IMR-90 (cell line): ENCODE results near the gene HAUS7. TPM values are rescaled to one million over a fixed set of nuclear protein-coding genes. Genes with fewer than 3 reads are reported as not detected.
A peak's percentile ranks its signal among the peaks of the same experiment; 100 is the strongest.

Experiments
- ATAC-seq: fragments of 200-7000 bp; cut with Tn5 transposase; 2 replicates; pipeline ENCODE4 v1.9.1; 2020; ENCODE audit warnings: low read depth, mild to moderate bottlenecking, moderate library complexity
- BruUV-seq: library from RNA; stranded (reverse); fragments of 400-500 nt; replicated peaks from 2 replicates; lab custom pipeline; 2021; lab: Mats Ljungman, UMichigan
- CTCF ChIA-PET: fragments of 300-600 bp; formaldehyde crosslinking; extraction: SDS; loops from one replicate; lab custom pipeline; 2021; ENCODE audit warnings: antibody characterized with exemption; lab: Yijun Ruan, JAX
- POLR2A ChIA-PET: fragments of 300-600 bp; sonication (Branson Sonifier 250); formaldehyde crosslinking; loops from one replicate; lab custom pipeline; 2022; ENCODE audit warnings: antibody characterized with exemption; ENCODE audit not compliant: unreplicated experiment; lab: Charles Lee
- DNase-seq: peaks from one replicate; pipeline ENCODE4 v3.0.0; 2013
- H2AFZ ChIP-seq: replicated peaks from 2 replicates; pipeline ENCODE3; 2013; ENCODE audit warnings: low read length, mild to moderate bottlenecking; ENCODE audit not compliant: poor library complexity
- H2AK5ac ChIP-seq: 2 replicates; pipeline ENCODE4 v1.6.1; 2013; ENCODE audit warnings: low read depth, low read length, inconsistent platforms
- H2AK9ac ChIP-seq: replicated peaks from 2 replicates; pipeline ENCODE3; 2013; ENCODE audit warnings: mild to moderate bottlenecking, low read depth, low read length, moderate library complexity; ENCODE audit not compliant: poor library complexity
- H2BK120ac ChIP-seq: 2 replicates; pipeline ENCODE4 v1.6.1; 2013; ENCODE audit warnings: low read depth, low read length, inconsistent platforms
- H2BK15ac ChIP-seq: 3 replicates; pipeline ENCODE4 v1.6.1; 2013; ENCODE audit warnings: low read depth, low read length, inconsistent platforms
- H2BK20ac ChIP-seq: 2 replicates; pipeline ENCODE4 v1.6.1; 2013; ENCODE audit warnings: low read depth, mild to moderate bottlenecking, inconsistent platforms, low read length, moderate library complexity
- H2BK5ac ChIP-seq: 2 replicates; pipeline ENCODE4 v1.6.1; 2013; ENCODE audit warnings: mild to moderate bottlenecking, low read depth, low read length, inconsistent platforms; ENCODE audit not compliant: poor library complexity, severe bottlenecking
- H3K14ac ChIP-seq: replicated peaks from 2 replicates; pipeline ENCODE4 v1.6.1; 2013; ENCODE audit warnings: low read depth, low read length, inconsistent platforms
- H3K18ac ChIP-seq: 2 replicates; pipeline ENCODE4 v1.6.1; 2013; ENCODE audit warnings: low read depth, low read length, control low read depth
- H3K23ac ChIP-seq: 2 replicates; pipeline ENCODE4 v1.6.1; 2013; ENCODE audit warnings: low read depth, low read length, inconsistent platforms
- H3K27ac ChIP-seq: 2 replicates; pipeline ENCODE4 v1.5.1; 2013; ENCODE audit warnings: mild to moderate bottlenecking, control low read depth, low read length; ENCODE audit not compliant: insufficient read depth
- H3K27me3 ChIP-seq: 2 replicates; pipeline ENCODE4 v1.6.1; 2013; ENCODE audit warnings: low read length; ENCODE audit not compliant: control insufficient read depth, insufficient read depth
- H3K36me3 ChIP-seq: 2 replicates; pipeline ENCODE4 v1.6.1; 2013; ENCODE audit warnings: low read length, mixed read lengths; ENCODE audit not compliant: control insufficient read depth, insufficient read depth
- H3K4ac ChIP-seq: 2 replicates; pipeline ENCODE4 v1.6.1; 2013; ENCODE audit warnings: low read depth, low read length, inconsistent platforms
- H3K4me1 ChIP-seq: 2 replicates; pipeline ENCODE4 v1.6.1; 2013; ENCODE audit warnings: low read length, mixed read lengths; ENCODE audit not compliant: control insufficient read depth, insufficient read depth
- H3K4me2 ChIP-seq: 2 replicates; pipeline ENCODE4 v1.6.1; 2013; ENCODE audit warnings: low read depth, mild to moderate bottlenecking, control low read depth, low read length, moderate library complexity
- H3K4me3 ChIP-seq: 2 replicates; pipeline ENCODE4 v1.5.1; 2013; ENCODE audit warnings: low read depth, mild to moderate bottlenecking, control low read depth, low read length, moderate library complexity; ENCODE audit not compliant: insufficient read depth
- H3K56ac ChIP-seq: 2 replicates; pipeline ENCODE4 v1.6.1; 2013; ENCODE audit warnings: low read length, inconsistent platforms; ENCODE audit not compliant: insufficient read depth; ENCODE audit errors: extremely low read depth
- H3K79me1 ChIP-seq, 2 experiments: 2 replicates each; pipeline ENCODE4 v1.6.1; 2013; ENCODE audit warnings: low read length in 2 of 2, inconsistent platforms in 1 of 2, low read depth in 1 of 2
- H3K9ac ChIP-seq: 2 replicates; pipeline ENCODE4 v1.6.1; 2013; ENCODE audit warnings: low read depth, low read length, control low read depth
- H3K9me1 ChIP-seq: 2 replicates; pipeline ENCODE4 v1.6.1; 2013; ENCODE audit warnings: low read length, inconsistent platforms; ENCODE audit not compliant: insufficient read depth
- H3K9me3 ChIP-seq: 2 replicates; pipeline ENCODE4 v1.6.1; 2013; ENCODE audit warnings: low read length; ENCODE audit not compliant: control insufficient read depth, insufficient read depth
- H4K20me1 ChIP-seq: 2 replicates; pipeline ENCODE4 v1.6.1; 2013; ENCODE audit warnings: low read length, inconsistent platforms; ENCODE audit not compliant: insufficient read depth
- H4K5ac ChIP-seq: 2 replicates; pipeline ENCODE4 v1.6.1; 2013; ENCODE audit warnings: mild to moderate bottlenecking, low read depth, low read length, control low read depth
- H4K8ac ChIP-seq, 2 experiments: 2 replicates each; pipeline ENCODE4 v1.6.1; 2013; ENCODE audit warnings: low read depth in 2 of 2, low read length in 2 of 2, control low read depth in 1 of 2, inconsistent platforms in 1 of 2
- H4K91ac ChIP-seq: 2 replicates; pipeline ENCODE4 v1.6.1; 2013; ENCODE audit warnings: low read depth, low read length, inconsistent platforms; ENCODE audit not compliant: insufficient read depth
- CHD1 ChIP-seq: IDR thresholded peaks from 2 replicates; pipeline ENCODE4 v1.6.1; 2012; ENCODE audit warnings: low read depth, low read length, improper control_type of control experiment
- MAZ ChIP-seq: IDR thresholded peaks from 2 replicates; pipeline ENCODE4 v1.6.1; 2012; ENCODE audit warnings: low read depth, mild to moderate bottlenecking, low read length, improper control_type of control experiment, moderate library complexity, borderline replicate concordance
- NFE2L2 ChIP-seq: fragments of 150-350 bp; IDR thresholded peaks from 2 replicates; pipeline ENCODE4 v1.6.1; 2016; ENCODE audit warnings: low read depth, mild to moderate bottlenecking, low read length
- RCOR1 ChIP-seq: IDR thresholded peaks from 2 replicates; pipeline ENCODE4 v1.6.1; 2012; ENCODE audit warnings: mild to moderate bottlenecking, low read length, improper control_type of control experiment; ENCODE audit not compliant: insufficient replicate concordance
- SMC3 ChIP-seq: fragments of 150-350 bp; IDR thresholded peaks from 2 replicates; pipeline ENCODE4 v1.6.1; 2016; ENCODE audit warnings: low read depth, mild to moderate bottlenecking, antibody characterized with exemption, low read length, moderate library complexity
- WGBS, 2 experiments: methylation state at CpG; one replicate each; pipeline versions ENCODE4 v1.1.5 to v1.1.7; 2013; ENCODE audit warnings: missing lambda C conversion rate in 2 of 2; ENCODE audit not compliant: insufficient read length in 1 of 2; ENCODE audit errors: extremely low coverage in 2 of 2; 5-methylcytosine and 5-hydroxymethylcytosine counted together
- dilution Hi-C: fragments of 300-500 bp; cut with HindIII; formaldehyde crosslinking; loops from one replicate; pipeline ENCODE4 v1.14.3; 2018; ENCODE audit warnings: low sequenced_read_pairs; ENCODE audit not compliant: unreplicated experiment
- in situ Hi-C: fragments of 300-500 bp; cut with MboI; formaldehyde crosslinking; loops from 3 replicates; pipeline ENCODE4 v1.14.3; 2019; ENCODE audit warnings: low sequenced_read_pairs, inconsistent platforms, mixed read lengths
- intact Hi-C: fragments of 100-400 bp; cut with micrococcal nuclease; formaldehyde crosslinking; loops from 2 replicates; pipeline ENCODE4 v1.10.0; 2022
- polyA plus RNA-seq, 3 experiments: library from polyadenylated mRNA; depleted of rRNA; stranded (reverse); fragments of >200 nt; gene quantifications; 2 replicates each; pipeline ENCODE4 v1.2.3, GENCODE V29; 2012; ENCODE audit warnings: low replicate concordance in 1 of 3
- total RNA-seq: library from RNA; depleted of rRNA; stranded (reverse); fragments of >200 nt; gene quantifications from 2 replicates; pipeline ENCODE4 v1.2.3, GENCODE V29; 2012

Gene HAUS7
- total and polyA plus RNA-seq, 2 of the 4 experiments (the other 2 are of a cell fraction) = 10.8 to 25.9 TPM

DNA sequence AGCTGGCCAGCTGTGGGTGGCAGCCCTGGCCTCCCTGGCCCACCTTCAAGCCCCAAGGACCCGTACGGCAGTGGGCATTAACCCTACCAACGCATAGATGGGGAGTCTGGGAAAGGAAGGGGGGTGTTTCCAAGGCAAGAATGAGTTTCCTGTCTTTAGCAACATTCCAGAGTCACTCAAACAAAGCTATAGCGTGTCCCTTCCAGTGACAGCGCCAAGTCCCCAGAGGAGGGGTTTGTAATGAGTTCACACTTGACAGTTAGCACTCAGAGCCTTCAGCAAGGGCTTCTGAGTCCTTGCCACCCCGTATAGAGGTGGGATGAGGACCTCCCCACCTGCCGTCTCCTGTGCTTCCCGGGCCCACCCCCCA is 26.2 kb upstream of the HAUS7 start:
- H3K27ac ChIP-seq = no peak overlapping the region
- intact Hi-C loops (loop anchor here (5.0 kb wide), 1 partner anchor 539 kb away; no protein-coding TSS in a partner anchor), dilution Hi-C loops (no loop called here), in situ Hi-C loops (no loop called here)
- no peak overlapping the region for H4K91ac ChIP-seq
- no peak for TF ChIP-seq CHD1
- TF ChIP-seq SMC3 = no peak
- no peak for TF ChIP-seq RCOR1
- no peak for TF ChIP-seq MAZ
- TF ChIP-seq NFE2L2 = no peak
- H3K4me3 ChIP-seq = no peak overlapping the region
- ChIA-PET POLR2A (interaction anchor here (0.8 kb wide), 1 partner anchor 256 kb away, joined by 5 read pairs; no protein-coding TSS in a partner anchor), CTCF (interaction anchor here (0.7 kb wide), 1 partner anchor 26 kb away, joined by 3 read pairs; the partner anchor contains the start of gene HAUS7)
- peaks cover 6% of the 10 kb centered on the region for H4K20me1 ChIP-seq
- H2AK5ac ChIP-seq = no peak overlapping the region; the same call in 1 of the 2 replicates
- BruUV-seq = no TSS peak
- H2BK120ac ChIP-seq = no peak overlapping the region
- H3K27me3 ChIP-seq = no peaks in the 10 kb centered on the region
- no peak overlapping the region for H3K18ac ChIP-seq
- H2AK9ac ChIP-seq = no peak overlapping the region
- H3K14ac ChIP-seq = no peak overlapping the region
- H3K56ac ChIP-seq = no peak overlapping the region
- peak overlapping the region; percentile 49; the same call in 1 of the 2 replicates for H3K23ac ChIP-seq
- DNase-seq = no peak
- H2AFZ ChIP-seq = peak overlapping the region; percentile 58
- peak overlapping the region in 1 of 2 experiments; percentile 47; a peak in 1 of 4 replicates for H4K8ac ChIP-seq
- H3K36me3 ChIP-seq = no peaks in the 10 kb centered on the region
- no peak overlapping the region for H2BK15ac ChIP-seq
- peaks cover 12% of the 10 kb centered on the region for H3K4me1 ChIP-seq
- no peak overlapping the region for H3K9ac ChIP-seq
- no peaks in the 10 kb centered on the region for H3K9me1 ChIP-seq
- H4K5ac ChIP-seq = no peak overlapping the region
- H2BK5ac ChIP-seq = no peak overlapping the region
- H3K4me2 ChIP-seq = no peak overlapping the region
- no peaks in the 10 kb centered on the region; the same call in 1 of the 2 replicates for H3K9me3 ChIP-seq
- H2BK20ac ChIP-seq = no peak overlapping the region
- H3K4ac ChIP-seq = peak overlapping the region; percentile 35; the same call in 1 of the 2 replicates
- peaks cover 6 to 17% of the 10 kb centered on the region in 2 experiments for H3K79me1 ChIP-seq
- ATAC-seq = no peak
- no CpG with 5 or more reads among the region's 8 CpGs for WGBS, 2 experiments
